Measurements from ENCODE around the gene VPS16.

VPS16 gene

DNA sequence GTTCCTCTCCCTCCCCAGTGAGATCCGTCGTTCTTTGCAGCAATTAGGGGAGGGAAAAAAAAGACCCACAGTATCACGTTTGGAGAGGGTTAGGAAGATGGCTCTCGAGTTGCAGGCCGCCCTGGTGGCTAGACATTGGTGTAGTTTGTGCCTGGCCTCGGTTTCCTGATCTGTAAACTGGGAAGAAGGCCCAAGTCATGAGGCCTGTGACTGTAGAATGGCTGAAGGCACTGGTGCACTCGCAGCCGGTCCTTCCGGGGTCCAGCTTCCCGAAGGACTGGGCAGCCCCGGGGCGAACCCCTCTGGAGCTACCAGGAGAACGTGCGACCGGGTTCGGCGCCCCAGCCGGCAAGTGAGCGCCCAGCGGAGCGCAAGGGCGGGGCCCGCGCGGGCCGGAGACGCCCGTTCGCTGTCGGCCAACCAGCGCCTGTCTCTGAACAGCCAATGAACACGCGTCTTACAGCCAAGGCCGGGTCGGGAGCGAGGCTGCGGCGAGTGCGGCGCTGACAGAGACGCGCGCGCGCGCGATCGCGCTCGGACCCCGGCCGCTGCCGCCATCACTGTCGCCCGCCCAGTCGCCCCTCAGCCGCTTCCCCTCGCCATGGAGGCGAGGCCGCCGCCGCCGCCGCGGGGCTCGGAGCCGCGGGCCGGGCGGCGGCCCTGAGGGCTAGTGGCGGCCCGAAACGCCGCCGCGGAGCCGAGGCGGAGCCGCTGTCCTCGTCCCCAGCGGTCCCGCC is 32.6 kb downstream of the VPS16 start, which contains the start of gene PTPRA:
TSS of gene PTPRA (plus strand) at position 472 of the 737 bp plus-strand sequence. CDS start 90,797 bp downstream, outside the sequence.
- TF ChIP-seq, protein P1, sequence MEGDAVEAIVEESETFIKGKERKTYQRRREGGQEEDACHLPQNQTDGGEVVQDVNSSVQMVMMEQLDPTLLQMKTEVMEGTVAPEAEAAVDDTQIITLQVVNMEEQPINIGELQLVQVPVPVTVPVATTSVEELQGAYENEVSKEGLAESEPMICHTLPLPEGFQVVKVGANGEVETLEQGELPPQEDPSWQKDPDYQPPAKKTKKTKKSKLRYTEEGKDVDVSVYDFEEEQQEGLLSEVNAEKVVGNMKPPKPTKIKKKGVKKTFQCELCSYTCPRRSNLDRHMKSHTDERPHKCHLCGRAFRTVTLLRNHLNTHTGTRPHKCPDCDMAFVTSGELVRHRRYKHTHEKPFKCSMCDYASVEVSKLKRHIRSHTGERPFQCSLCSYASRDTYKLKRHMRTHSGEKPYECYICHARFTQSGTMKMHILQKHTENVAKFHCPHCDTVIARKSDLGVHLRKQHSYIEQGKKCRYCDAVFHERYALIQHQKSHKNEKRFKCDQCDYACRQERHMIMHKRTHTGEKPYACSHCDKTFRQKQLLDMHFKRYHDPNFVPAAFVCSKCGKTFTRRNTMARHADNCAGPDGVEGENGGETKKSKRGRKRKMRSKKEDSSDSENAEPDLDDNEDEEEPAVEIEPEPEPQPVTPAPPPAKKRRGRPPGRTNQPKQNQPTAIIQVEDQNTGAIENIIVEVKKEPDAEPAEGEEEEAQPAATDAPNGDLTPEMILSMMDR (IDR thresholded peaks at IDR 0.05; ENCODE audit: low read depth, low read length, poor library complexity, severe bottlenecking), result no peak
- TF ChIP-seq EZH2phosphoT487 (IDR thresholded peaks at IDR 0.05; ENCODE audit: borderline replicate concordance, low read length), result no peak
- Histone ChIP-seq H3F3A (ENCODE audit: control insufficient read depth, insufficient read depth) (peaks cover 2% of the 10 kb centered on the region), H3K9me2 (replicated peaks; ENCODE audit: control insufficient read depth, low read length) (no peaks in the 10 kb centered on the region), H3K4me3 (ENCODE audit: low read length) (peak within 1 kb of the TSS; percentile 85), H3K9me3 (ENCODE audit: control insufficient read depth, insufficient read depth, low read length) (no peaks in the 10 kb centered on the region), H3K4me2 (ENCODE audit: low read length) (peak within 1 kb of the TSS; percentile 99), H3K4me1 (ENCODE audit: control insufficient read depth, low read length) (peaks cover 27% of the 10 kb centered on the region), H3K79me2 (ENCODE audit: control insufficient read depth, low read length) (peaks cover 44% of the 10 kb centered on the region), H3K36me3 (ENCODE audit: control insufficient read depth, low read length) (peaks cover 24% of the 10 kb centered on the region), H3K27ac (ENCODE audit: low read depth, low read length) (peak within 1 kb of the TSS; percentile 20; the same call in 1 of the 2 replicates), H4K20me1 (ENCODE audit: control insufficient read depth, insufficient read depth, low read depth, low read length) (peaks cover 16% of the 10 kb centered on the region), H3K27me3 (ENCODE audit: control insufficient read depth, low read length) (peaks cover 17% of the 10 kb centered on the region)

DNA sequence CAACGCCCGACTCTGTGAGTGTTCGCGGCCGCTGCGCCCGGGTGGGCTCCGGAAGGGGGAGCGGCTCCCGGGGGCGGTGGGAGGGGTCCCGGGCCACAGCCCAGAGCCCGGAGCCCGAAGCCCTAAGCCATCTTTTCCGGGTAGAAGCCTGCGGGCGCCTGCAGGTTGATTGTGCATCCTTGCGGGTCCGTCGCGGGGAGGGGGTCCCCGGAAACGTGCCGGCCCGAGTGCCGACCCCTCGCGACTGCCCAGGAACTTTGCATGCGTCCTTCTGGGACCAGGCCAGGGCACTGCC is 33.1 kb downstream of the VPS16 start:
- TF ChIP-seq, protein P1 (IDR thresholded peaks at IDR 0.05; ENCODE audit: low read depth, low read length, poor library complexity, severe bottlenecking), result no peak
- TF ChIP-seq EZH2phosphoT487 (IDR thresholded peaks at IDR 0.05; ENCODE audit: borderline replicate concordance, low read length), result no peak
- Histone ChIP-seq H4K20me1 (ENCODE audit: control insufficient read depth, insufficient read depth, low read depth, low read length) (peaks cover 18% of the 10 kb centered on the region), H3K4me2 (ENCODE audit: low read length) (peak overlapping the region; percentile 83), H3K27ac (ENCODE audit: low read depth, low read length) (peak overlapping the region; percentile 20; the same call in 1 of the 2 replicates), H3K36me3 (ENCODE audit: control insufficient read depth, low read length) (peaks cover 24% of the 10 kb centered on the region), H3F3A (ENCODE audit: control insufficient read depth, insufficient read depth) (peaks cover 2% of the 10 kb centered on the region), H3K9me3 (ENCODE audit: control insufficient read depth, insufficient read depth, low read length) (no peaks in the 10 kb centered on the region), H3K4me3 (ENCODE audit: low read length) (peak overlapping the region; percentile 85), H3K79me2 (ENCODE audit: control insufficient read depth, low read length) (peaks cover 49% of the 10 kb centered on the region), H3K27me3 (ENCODE audit: control insufficient read depth, low read length) (peaks cover 17% of the 10 kb centered on the region), H3K9me2 (replicated peaks; ENCODE audit: control insufficient read depth, low read length) (no peaks in the 10 kb centered on the region), H3K4me1 (ENCODE audit: control insufficient read depth, low read length) (peaks cover 27% of the 10 kb centered on the region)

DNA sequence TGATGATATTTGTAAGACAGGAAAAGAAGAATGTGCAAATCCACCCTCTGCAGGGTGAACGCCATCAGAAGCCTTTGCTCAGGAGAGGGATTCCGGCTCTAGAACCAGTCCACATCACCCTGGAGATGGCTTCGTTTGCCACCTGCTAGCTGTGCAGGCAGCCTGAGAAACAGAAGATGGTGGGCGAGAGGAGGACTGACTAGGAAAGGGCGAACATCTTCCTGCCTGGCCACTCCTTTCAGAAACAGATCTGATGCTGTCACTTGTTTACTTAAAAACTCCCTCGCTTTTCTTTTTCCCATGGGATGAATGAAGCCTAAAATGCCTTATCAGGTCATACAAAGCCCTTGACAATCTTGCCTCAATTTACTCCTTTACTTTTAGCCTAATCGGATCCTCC is 33.9 kb downstream of the VPS16 start:
- Histone ChIP-seq H3K36me3 (ENCODE audit: control insufficient read depth, low read length) (peaks cover 24% of the 10 kb centered on the region), H3K27ac (ENCODE audit: low read depth, low read length) (no peak overlapping the region), H4K20me1 (ENCODE audit: control insufficient read depth, insufficient read depth, low read depth, low read length) (peaks cover 20% of the 10 kb centered on the region), H3K9me2 (replicated peaks; ENCODE audit: control insufficient read depth, low read length) (no peaks in the 10 kb centered on the region), H3K9me3 (ENCODE audit: control insufficient read depth, insufficient read depth, low read length) (no peaks in the 10 kb centered on the region), H3K79me2 (ENCODE audit: control insufficient read depth, low read length) (peaks cover 56% of the 10 kb centered on the region), H3K4me2 (ENCODE audit: low read length) (peak overlapping the region; percentile 83), H3K27me3 (ENCODE audit: control insufficient read depth, low read length) (peaks cover 17% of the 10 kb centered on the region), H3F3A (ENCODE audit: control insufficient read depth, insufficient read depth) (peaks cover 2% of the 10 kb centered on the region; the same call in 1 of the 2 replicates), H3K4me3 (ENCODE audit: low read length) (peak overlapping the region; percentile 85), H3K4me1 (ENCODE audit: control insufficient read depth, low read length) (peaks cover 27% of the 10 kb centered on the region)
- TF ChIP-seq, protein P1 (IDR thresholded peaks at IDR 0.05; ENCODE audit: low read depth, low read length, poor library complexity, severe bottlenecking), result no peak
- TF ChIP-seq EZH2phosphoT487 (IDR thresholded peaks at IDR 0.05; ENCODE audit: borderline replicate concordance, low read length), result no peak
